GM12872 (cell line): ENCODE results near the gene SNAI1.

Experiments
- CTCF ChIP-seq: IDR thresholded peaks from 3 replicates; pipeline ENCODE4 v1.5.1; 2011; ENCODE audit warnings: low read depth, mild to moderate bottlenecking, low read length, moderate library complexity; ENCODE audit not compliant: insufficient read depth

Gene SNAI1

GRCh38 chr20:50026746-50027575, 44.2 kb downstream of the SNAI1 start:
- no peak for TF ChIP-seq CTCF

GRCh38 chr20:50027611-50028105, 44.9 kb downstream of the SNAI1 start:
- no peak for TF ChIP-seq CTCF

GRCh38 chr20:50029083-50029696, 46.4 kb downstream of the SNAI1 start:
- TF ChIP-seq CTCF: no peak

- TF ChIP-seq CTCF: no peak
These were observed 47.1 kb downstream of the SNAI1 start for GRCh38 chr20:50029697-50030461.

- no peak for TF ChIP-seq CTCF
These were observed 50.3 kb downstream of the SNAI1 start for GRCh38 chr20:50032955-50033666.

- TF ChIP-seq CTCF: no peak
These were observed 51.9 kb downstream of the SNAI1 start for GRCh38 chr20:50034567-50035180.
